Chondrocyte (in vitro differentiated cells): ENCODE data around the gene CLIC3. TPM values are rescaled to one million over a fixed set of nuclear protein-coding genes. Genes with fewer than 3 reads are reported as not detected.

ENCODE experiments used
- DNase-seq: peaks from one replicate; pipeline ENCODE4 v3.0.0; 2021; ENCODE audit warnings: mixed read lengths, low spot score
- H3K27ac Mint-ChIP-seq: one replicate; pipeline ENCODE4 v1.8.0; 2021; ENCODE audit warnings: mild to moderate bottlenecking, moderate library complexity, mixed read lengths; ENCODE audit not compliant: unreplicated experiment
- H3K27me3 Mint-ChIP-seq: 2 replicates; pipeline ENCODE4 v1.8.0; 2021; ENCODE audit warnings: low read depth, mixed read lengths
- H3K36me3 Mint-ChIP-seq: 2 replicates; pipeline ENCODE4 v1.8.0; 2021; ENCODE audit warnings: low read depth, mixed read lengths
- H3K4me1 Mint-ChIP-seq: 2 replicates; pipeline ENCODE4 v1.8.0; 2021; ENCODE audit warnings: low read depth, mild to moderate bottlenecking, mixed read lengths
- H3K4me3 Mint-ChIP-seq: one replicate; pipeline ENCODE4 v1.8.0; 2021; ENCODE audit warnings: mild to moderate bottlenecking, moderate library complexity, mixed read lengths; ENCODE audit not compliant: unreplicated experiment
- H3K9me3 Mint-ChIP-seq: 2 replicates; pipeline ENCODE4 v1.8.0; 2021; ENCODE audit warnings: low read depth, mixed read lengths
- CTCF ChIP-seq: fragments of 200-600 bp; sonication (generic); IDR thresholded peaks from 2 replicates; pipeline ENCODE4 v1.5.0; 2021; ENCODE audit warnings: antibody characterized with exemption, mild to moderate bottlenecking, moderate library complexity
- total RNA-seq: library from RNA; stranded (reverse); gene quantifications from 3 replicates; pipeline ENCODE4 v1.2.1, GENCODE V29; 2021

The CLIC3 gene
- total RNA-seq, 1 donor from 2014 or later = 5.5 TPM

GRCh38 chr9:137018761-137019559 lies 22.6 kb upstream of the CLIC3 start:
- TF ChIP-seq CTCF = no peak
- H3K27me3 Mint-ChIP-seq = no peaks in the 10 kb centered on the region
- H3K27ac Mint-ChIP-seq = no peak overlapping the region
- no peak for DNase-seq
- H3K4me3 Mint-ChIP-seq = no peak overlapping the region
- peaks cover 9% of the 10 kb centered on the region for H3K36me3 Mint-ChIP-seq
- H3K9me3 Mint-ChIP-seq = no peaks in the 10 kb centered on the region
- no peaks in the 10 kb centered on the region for H3K4me1 Mint-ChIP-seq

- no peak overlapping the region for H3K27ac Mint-ChIP-seq
- no peaks in the 10 kb centered on the region for H3K9me3 Mint-ChIP-seq
- no peak overlapping the region for H3K4me3 Mint-ChIP-seq
- no peaks in the 10 kb centered on the region for H3K4me1 Mint-ChIP-seq
- H3K36me3 Mint-ChIP-seq = peaks cover 9% of the 10 kb centered on the region
- DNase-seq = no peak
- no peak for TF ChIP-seq CTCF
- no peaks in the 10 kb centered on the region for H3K27me3 Mint-ChIP-seq
Observed at GRCh38 chr9:137017791-137018497, 21.6 kb upstream of the CLIC3 start.

- Mint-ChIP-seq H3K4me1 (no peaks in the 10 kb centered on the region), H3K36me3 (peaks cover 11% of the 10 kb centered on the region), H3K4me3 (no peak overlapping the region), H3K27me3 (no peaks in the 10 kb centered on the region), H3K27ac (no peak overlapping the region), H3K9me3 (no peaks in the 10 kb centered on the region)
- no peak for DNase-seq
- TF ChIP-seq CTCF = no peak
Observed at GRCh38 chr9:137017071-137017470, 20.7 kb upstream of the CLIC3 start.

GRCh38 chr9:137016436-137016835 lies 20.1 kb upstream of the CLIC3 start:
- Mint-ChIP-seq H3K27me3 (no peaks in the 10 kb centered on the region), H3K4me1 (no peaks in the 10 kb centered on the region), H3K27ac (no peak overlapping the region), H3K4me3 (no peak overlapping the region), H3K9me3 (no peaks in the 10 kb centered on the region), H3K36me3 (peaks cover 14% of the 10 kb centered on the region)
- DNase-seq = no peak
- no peak for TF ChIP-seq CTCF

GRCh38 chr9:137015976-137016375 lies 19.6 kb upstream of the CLIC3 start:
- Mint-ChIP-seq H3K4me3 (no peak overlapping the region), H3K27ac (no peak overlapping the region), H3K9me3 (no peaks in the 10 kb centered on the region), H3K27me3 (no peaks in the 10 kb centered on the region), H3K4me1 (no peaks in the 10 kb centered on the region), H3K36me3 (peaks cover 15% of the 10 kb centered on the region)
- DNase-seq = no peak
- no peak for TF ChIP-seq CTCF
